IgD-negative memory B cell (primary cell): ENCODE results near the gene CAMK2B. TPM values are rescaled to one million over a fixed set of nuclear protein-coding genes. Genes with fewer than 3 reads are reported as not detected.

ENCODE experiments used
- H3K27ac Mint-ChIP-seq, 3 donors: one replicate each; pipeline ENCODE4 v1.8.0; 2020 to 2022; ENCODE audit warnings: mild to moderate bottlenecking in 3 of 3, mixed read lengths in 3 of 3, moderate library complexity in 1 of 3
- H3K27me3 Mint-ChIP-seq: one replicate; pipeline ENCODE4 v1.8.0; 2021; ENCODE audit warnings: mixed read lengths
- H3K36me3 Mint-ChIP-seq: one replicate; pipeline ENCODE4 v1.8.0; 2020; ENCODE audit warnings: mild to moderate bottlenecking, mixed read lengths
- H3K4me1 Mint-ChIP-seq, 3 donors: one replicate each; pipeline ENCODE4 v1.8.0; 2020 to 2022; ENCODE audit warnings: mixed read lengths in 3 of 3, mild to moderate bottlenecking in 1 of 3
- H3K4me3 Mint-ChIP-seq, 4 donors: one replicate each; pipeline ENCODE4 v1.8.0; 2020 to 2022; ENCODE audit warnings: mild to moderate bottlenecking in 4 of 4, mixed read lengths in 4 of 4, moderate library complexity in 3 of 4
- H3K9me3 Mint-ChIP-seq, 3 donors: one replicate each; pipeline ENCODE4 v1.8.0; 2020 to 2021; ENCODE audit warnings: mixed read lengths in 3 of 3, mild to moderate bottlenecking in 1 of 3
- polyA plus RNA-seq: library from polyadenylated mRNA; unstranded; fragments of 300-500 nt; fragmentation: Illumina TruSeq; gene quantifications from one replicate; pipeline ENCODE4 v1.2.3, GENCODE V29; 2021

CAMK2B gene
- polyA plus RNA-seq, 1 donor from 2014 or later, result not detected

DNA sequence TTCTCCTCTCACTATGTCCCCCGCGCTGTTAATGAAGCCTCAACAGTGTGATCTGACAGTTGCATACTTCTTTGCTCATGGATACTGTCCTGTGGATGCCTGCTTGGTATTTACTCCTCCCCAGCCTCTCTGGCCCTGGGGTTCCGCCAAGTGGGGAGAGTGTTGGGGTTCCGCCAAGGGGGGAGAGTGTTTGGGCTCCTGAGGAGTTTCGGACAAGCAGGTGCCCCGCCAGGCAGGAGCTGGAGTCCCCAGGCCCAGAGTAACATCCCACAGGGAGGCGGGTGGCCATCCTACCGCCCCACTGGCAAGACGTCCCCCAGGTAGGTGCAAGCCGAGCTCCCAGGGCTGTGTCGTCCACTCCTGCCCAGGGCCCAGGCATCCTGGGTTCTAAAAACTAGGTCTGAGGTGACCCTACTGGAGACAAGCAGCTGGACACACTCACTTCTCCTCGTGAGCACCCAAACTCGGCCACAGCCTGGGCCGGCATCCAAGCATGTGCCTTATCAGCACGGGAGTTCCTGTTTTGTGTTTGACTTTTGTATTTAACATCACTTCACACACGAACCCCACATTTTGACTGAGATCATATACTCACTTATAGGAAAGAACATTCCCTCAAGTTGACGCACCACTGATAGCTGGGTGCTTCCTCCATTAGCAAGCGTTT, 34.2 kb downstream of the CAMK2B start:
- Mint-ChIP-seq H3K27ac (no peak overlapping the region), H3K9me3 (peaks cover 0 to 3% (median 0%) of the 10 kb centered on the region in 3 donors), H3K27me3 (peaks cover 18% of the 10 kb centered on the region), H3K4me1 (peaks cover 0 to 5% (median under 1%) of the 10 kb centered on the region in 3 donors), H3K4me3 (no peak overlapping the region), H3K36me3 (no peaks in the 10 kb centered on the region)

DNA sequence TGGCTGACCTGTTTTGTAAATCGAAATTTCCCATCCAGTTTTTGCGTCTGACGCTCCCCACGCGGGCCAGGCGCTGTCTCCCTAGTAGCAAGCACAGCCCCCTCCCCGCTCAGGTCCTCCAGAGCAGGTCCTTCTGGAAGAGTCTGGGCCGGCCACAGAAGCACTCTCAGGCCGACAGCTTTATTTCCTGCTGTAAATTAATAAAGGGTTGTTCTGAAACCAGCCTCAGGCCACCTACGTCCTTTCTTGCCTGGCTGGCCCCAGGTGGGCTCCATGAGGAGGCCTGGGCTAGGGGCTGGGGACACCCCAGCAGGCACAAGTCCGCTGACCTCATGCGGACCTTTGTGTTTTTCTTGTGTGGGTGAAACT, 35.2 kb downstream of the CAMK2B start:
- Mint-ChIP-seq H3K4me3 (no peak overlapping the region), H3K4me1 (peaks cover 0 to 5% (median 0%) of the 10 kb centered on the region in 3 donors), H3K9me3 (no peaks in the 10 kb centered on the region), H3K36me3 (no peaks in the 10 kb centered on the region), H3K27me3 (peaks cover 15% of the 10 kb centered on the region), H3K27ac (no peak overlapping the region)

DNA sequence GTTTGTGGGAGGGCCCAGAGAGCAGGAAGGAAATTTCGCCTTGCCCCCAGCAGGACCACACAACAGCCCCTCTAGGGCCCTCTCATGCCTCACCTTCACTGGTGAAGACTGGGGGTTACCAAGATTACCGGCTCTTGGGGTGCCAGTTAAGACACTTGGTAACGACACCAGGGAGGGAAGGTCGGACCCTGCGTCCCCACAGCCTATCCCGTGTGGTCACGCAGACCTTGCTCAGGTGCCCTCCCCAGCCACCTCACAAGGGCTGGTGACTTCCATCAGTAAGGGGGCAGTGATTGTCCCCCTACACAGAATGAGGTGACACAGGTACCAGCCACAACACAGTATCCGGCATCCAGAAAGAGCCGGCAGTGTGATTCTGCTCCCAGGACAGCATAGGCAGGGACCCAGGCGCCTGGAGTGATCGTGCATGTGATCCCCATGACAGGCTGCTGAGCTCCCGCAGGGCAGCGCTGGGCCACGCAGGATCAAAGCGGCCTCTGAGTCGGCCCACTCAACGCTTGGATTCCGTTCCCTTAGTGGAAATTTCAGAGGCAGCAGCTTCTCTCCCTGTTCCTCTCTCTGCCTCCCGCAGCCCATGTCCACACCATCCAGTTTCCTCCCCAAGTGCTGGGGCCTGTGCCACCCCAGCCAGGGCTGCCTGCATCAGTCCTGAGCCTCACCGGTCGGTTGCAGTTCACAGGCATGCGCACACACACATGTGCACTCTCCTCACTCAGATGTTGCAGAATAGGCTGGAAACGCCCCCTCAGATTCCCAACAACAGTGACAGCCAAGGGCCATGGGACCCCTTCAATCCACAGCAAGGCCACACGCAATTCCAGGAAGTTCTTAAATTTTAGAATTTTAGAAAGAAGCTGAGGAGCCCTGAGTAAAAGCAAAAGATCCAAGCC, 35.8 kb downstream of the CAMK2B start:
- peaks cover 10% of the 10 kb centered on the region for H3K27me3 Mint-ChIP-seq
- no peak overlapping the region for H3K4me3 Mint-ChIP-seq
- no peak overlapping the region for H3K27ac Mint-ChIP-seq

GRCh38 chr7:44288811-44289340, 36.5 kb downstream of the CAMK2B start:
- H3K4me1 Mint-ChIP-seq, result peaks cover 0 to 5% (median 0%) of the 10 kb centered on the region in 3 donors
- H3K27ac Mint-ChIP-seq, result no peak overlapping the region
- H3K27me3 Mint-ChIP-seq, result peaks cover 6% of the 10 kb centered on the region
- no peak overlapping the region for H3K4me3 Mint-ChIP-seq
- H3K36me3 Mint-ChIP-seq, result peaks cover 1% of the 10 kb centered on the region
- no peaks in the 10 kb centered on the region for H3K9me3 Mint-ChIP-seq

More for the DNA sequence above, 35.8 kb downstream of the CAMK2B start:
- Mint-ChIP-seq H3K9me3 (no peaks in the 10 kb centered on the region), H3K36me3 (no peaks in the 10 kb centered on the region), H3K4me1 (peaks cover 0 to 5% (median 0%) of the 10 kb centered on the region in 3 donors)

DNA sequence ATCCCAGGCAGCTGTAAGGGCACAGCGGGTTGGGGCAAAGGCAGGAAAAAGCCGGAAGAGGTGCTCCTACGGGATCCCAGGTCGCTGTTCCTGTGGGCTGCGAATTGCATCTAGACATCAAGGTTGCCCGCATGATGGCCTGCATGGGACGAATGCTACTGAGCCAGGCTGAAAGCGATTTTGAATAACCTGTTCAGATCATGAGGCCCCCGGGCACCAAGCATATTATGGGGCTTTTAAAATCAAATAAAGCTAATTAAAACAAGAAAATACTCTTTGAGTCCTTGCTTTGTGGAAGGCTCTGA, 37.1 kb downstream of the CAMK2B start:
- Mint-ChIP-seq H3K27me3 (peaks cover 6% of the 10 kb centered on the region), H3K9me3 (no peaks in the 10 kb centered on the region), H3K27ac (no peak overlapping the region), H3K36me3 (peaks cover 1% of the 10 kb centered on the region), H3K4me1 (peaks cover 0 to 5% (median 0%) of the 10 kb centered on the region in 3 donors), H3K4me3 (no peak overlapping the region)

GRCh38 chr7:44287488-44288380, 37.7 kb downstream of the CAMK2B start:
- H3K4me3 Mint-ChIP-seq, result no peak overlapping the region
- peaks cover 4% of the 10 kb centered on the region for H3K27me3 Mint-ChIP-seq
- peaks cover 1% of the 10 kb centered on the region for H3K36me3 Mint-ChIP-seq
- no peaks in the 10 kb centered on the region for H3K9me3 Mint-ChIP-seq
- H3K27ac Mint-ChIP-seq, result no peak overlapping the region
- H3K4me1 Mint-ChIP-seq, result peaks cover 0 to 3% (median 0%) of the 10 kb centered on the region in 3 donors

DNA sequence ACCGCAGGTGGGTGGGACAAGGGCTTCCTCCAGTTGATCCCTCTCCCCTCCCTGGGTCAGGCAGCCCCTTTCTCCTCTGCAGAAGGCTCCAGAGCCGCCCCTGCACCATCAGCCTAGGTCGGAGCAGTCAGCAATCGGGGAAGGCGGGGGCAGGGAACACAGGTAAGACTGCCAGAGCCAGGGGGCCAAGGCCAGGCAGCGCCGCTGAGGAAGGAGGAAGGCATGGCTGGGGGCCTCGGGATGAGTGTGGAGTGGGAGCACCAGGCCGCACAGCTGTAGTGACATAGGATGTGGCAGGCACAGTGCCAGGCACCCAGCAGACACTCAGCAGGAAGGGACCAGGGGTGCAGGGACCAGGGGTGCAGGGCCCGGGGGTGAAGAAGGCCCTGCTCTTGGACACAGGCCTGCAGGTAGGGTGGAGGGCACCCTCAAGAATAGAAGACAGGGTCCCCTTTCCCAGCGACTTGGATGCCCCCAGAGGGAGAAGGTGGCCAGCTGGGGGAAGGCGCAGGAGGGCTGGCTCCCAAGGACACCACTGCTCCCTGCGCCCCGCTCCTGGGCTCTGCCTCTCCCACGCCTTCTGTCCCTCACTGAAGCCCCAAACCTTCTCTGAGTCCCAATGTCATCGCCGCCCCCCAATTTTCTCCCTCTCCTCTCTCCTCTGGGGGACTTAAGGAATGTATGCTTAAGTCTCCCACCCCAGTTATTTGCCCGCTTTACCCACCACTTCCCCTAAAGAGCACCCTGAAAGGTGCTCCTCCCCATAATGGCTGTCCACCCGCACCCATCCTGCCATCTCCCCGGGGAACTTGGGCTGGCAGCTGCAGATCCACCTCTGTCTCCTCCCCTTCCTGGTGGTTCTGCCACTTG, 38.5 kb downstream of the CAMK2B start:
- Mint-ChIP-seq H3K36me3 (peaks cover 1% of the 10 kb centered on the region), H3K4me1 (peaks cover 0 to 3% (median 0%) of the 10 kb centered on the region in 3 donors), H3K27ac (no peak overlapping the region), H3K9me3 (no peaks in the 10 kb centered on the region), H3K4me3 (no peak overlapping the region), H3K27me3 (no peaks in the 10 kb centered on the region)

- Mint-ChIP-seq H3K36me3 (peaks cover 1% of the 10 kb centered on the region), H3K4me1 (peaks cover 0 to 3% (median 0%) of the 10 kb centered on the region in 3 donors), H3K27me3 (no peaks in the 10 kb centered on the region), H3K4me3 (no peak overlapping the region), H3K9me3 (no peaks in the 10 kb centered on the region), H3K27ac (no peak overlapping the region)
Measured at GRCh38 chr7:44286182-44286617, 39.2 kb downstream of the CAMK2B start.

DNA sequence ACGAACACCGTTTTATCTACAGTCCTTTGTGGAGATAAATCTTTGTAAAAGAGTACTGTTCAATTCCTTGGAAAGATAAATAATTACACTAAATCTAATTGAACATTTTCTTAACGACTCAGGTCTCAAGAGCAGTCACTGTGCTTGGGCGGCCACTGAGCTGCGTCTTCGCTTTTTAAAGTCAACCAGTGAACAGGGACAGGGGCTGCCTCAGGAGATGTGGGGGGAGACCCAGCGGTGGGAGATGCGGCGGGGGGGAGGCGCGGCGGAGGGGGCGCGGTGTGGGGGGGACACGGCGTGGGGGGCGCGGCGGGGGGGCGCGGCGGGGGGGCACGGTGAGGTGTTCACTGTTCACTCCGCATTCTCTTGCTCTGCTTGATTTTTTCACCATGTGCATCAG, 39.8 kb downstream of the CAMK2B start:
- Mint-ChIP-seq H3K36me3 (peaks cover 1% of the 10 kb centered on the region), H3K4me1 (peaks cover 0 to 3% (median 0%) of the 10 kb centered on the region in 3 donors), H3K27me3 (no peaks in the 10 kb centered on the region), H3K4me3 (no peak overlapping the region), H3K9me3 (no peaks in the 10 kb centered on the region), H3K27ac (no peak overlapping the region)

- H3K27me3 Mint-ChIP-seq, result no peaks in the 10 kb centered on the region
- no peaks in the 10 kb centered on the region for H3K9me3 Mint-ChIP-seq
- H3K4me1 Mint-ChIP-seq, result peaks cover 0 to 3% (median 0%) of the 10 kb centered on the region in 3 donors
- peaks cover 1% of the 10 kb centered on the region for H3K36me3 Mint-ChIP-seq
- no peak overlapping the region for H3K4me3 Mint-ChIP-seq
- no peak overlapping the region for H3K27ac Mint-ChIP-seq
Measured at GRCh38 chr7:44284881-44285541, 40.4 kb downstream of the CAMK2B start.

GRCh38 chr7:44284216-44284615, 41.2 kb downstream of the CAMK2B start:
- Mint-ChIP-seq H3K27ac (no peak overlapping the region), H3K36me3 (peaks cover 1% of the 10 kb centered on the region), H3K27me3 (no peaks in the 10 kb centered on the region), H3K4me1 (peaks cover 0 to 3% (median 0%) of the 10 kb centered on the region in 3 donors), H3K4me3 (no peak overlapping the region), H3K9me3 (no peaks in the 10 kb centered on the region)

GRCh38 chr7:44283381-44284211, 41.8 kb downstream of the CAMK2B start:
- Mint-ChIP-seq H3K9me3 (no peaks in the 10 kb centered on the region), H3K36me3 (peaks cover 1% of the 10 kb centered on the region), H3K27me3 (no peaks in the 10 kb centered on the region), H3K4me3 (no peak overlapping the region), H3K4me1 (peaks cover 0 to 3% (median 0%) of the 10 kb centered on the region in 3 donors), H3K27ac (no peak overlapping the region)
